Endothelial cell of umbilical vein (primary cell): ENCODE data around the gene DTD1. TPM values are rescaled to one million over a fixed set of nuclear protein-coding genes. Genes with fewer than 3 reads are reported as not detected.

Source experiments
- BruUV-seq: library from RNA; stranded (reverse); fragments of 400-500 nt; replicated peaks from 2 replicates; lab custom pipeline; 2021; lab: Mats Ljungman, UMichigan
- CTCF ChIA-PET: fragments of 300-600, 350-600 bp; sonication (Branson Sonifier 250); formaldehyde crosslinking; loops from one replicate; lab custom pipeline; 2021; ENCODE audit warnings: antibody characterized with exemption, inconsistent platforms; lab: Charles Lee
- POLR2A ChIA-PET: fragments of 300-600, 350-600 bp; sonication (Branson Sonifier 250); formaldehyde crosslinking; loops from one replicate; lab custom pipeline; 2021; ENCODE audit warnings: antibody characterized with exemption, inconsistent platforms; lab: Charles Lee
- DNase-seq: peaks from one replicate; pipeline ENCODE4 v3.0.0-alpha.2; 2011; ENCODE audit warnings: low read depth, low spot score
- FAIRE-seq: peaks from 2 replicates; lab custom pipeline; 2011; peaks lifted over from hg19 to GRCh38; lab: Jason Lieb, UNC
- H2AFZ ChIP-seq: 2 replicates; pipeline ENCODE4 v1.6.0; 2012; ENCODE audit warnings: low read depth, low read length, control low read depth, inconsistent platforms
- H3K27ac ChIP-seq: 2 replicates; pipeline ENCODE4 v1.5.1; 2011; ENCODE audit warnings: low read depth, mild to moderate bottlenecking, control low read depth, low read length, moderate library complexity; ENCODE audit not compliant: insufficient read depth
- H3K27me3 ChIP-seq, 2 experiments: 2 replicates each; pipeline versions ENCODE4 v1.6.0 to v1.6.1; 2011; ENCODE audit warnings: low read length in 2 of 2, mixed read lengths in 1 of 2; ENCODE audit not compliant: control insufficient read depth in 2 of 2, insufficient read depth in 2 of 2
- H3K36me3 ChIP-seq, 2 experiments: 2 replicates in 1 of 2; 3 replicates in 1 of 2; pipeline ENCODE4 v1.5.1; 2011; ENCODE audit warnings: low read length in 2 of 2, mild to moderate bottlenecking in 1 of 2, moderate library complexity in 1 of 2; ENCODE audit not compliant: control insufficient read depth in 2 of 2, insufficient read depth in 2 of 2; ENCODE audit errors: extremely low read depth in 1 of 2
- H3K4me1 ChIP-seq: 3 replicates; pipeline ENCODE4 v1.5.1; 2011; ENCODE audit warnings: mild to moderate bottlenecking, low read length; ENCODE audit not compliant: control insufficient read depth, insufficient read depth; ENCODE audit errors: extremely low read depth
- H3K4me2 ChIP-seq: 2 replicates; pipeline ENCODE4 v1.6.1; 2011; ENCODE audit warnings: low read length, control low read depth, mixed read lengths; ENCODE audit not compliant: insufficient read depth
- H3K4me3 ChIP-seq, 3 experiments: fragments of 200-600 bp in 1 of 3; sonication (generic), shearing (Covaris generic) in 1 of 3; replicated peaks in 1 of 3; 2 replicates each; pipeline ENCODE4 v1.5.1; 2011 to 2016; ENCODE audit warnings: control low read depth in 3 of 3, low read length in 3 of 3, mild to moderate bottlenecking in 2 of 3, inconsistent platforms in 1 of 3, low read depth in 1 of 3, moderate library complexity in 1 of 3; ENCODE audit not compliant: insufficient read depth in 1 of 3
- H3K79me2 ChIP-seq: 2 replicates; pipeline ENCODE4 v1.6.0; 2012; ENCODE audit warnings: low read length, inconsistent platforms; ENCODE audit not compliant: control insufficient read depth, insufficient read depth
- H3K9ac ChIP-seq: replicated peaks from 2 replicates; pipeline ENCODE3; 2011; ENCODE audit warnings: low read length, control low read depth; ENCODE audit not compliant: insufficient read depth; ENCODE audit errors: extremely low read depth
- H3K9me1 ChIP-seq: replicated peaks from 3 replicates; pipeline ENCODE4 v1.6.0; 2011; ENCODE audit warnings: mild to moderate bottlenecking, low read length; ENCODE audit not compliant: control insufficient read depth, insufficient read depth; ENCODE audit errors: extremely low read depth
- H3K9me3 ChIP-seq: replicated peaks from 2 replicates; pipeline ENCODE4 v1.5.1; 2012; ENCODE audit warnings: low read length, inconsistent platforms; ENCODE audit not compliant: control insufficient read depth, insufficient read depth
- H4K20me1 ChIP-seq: replicated peaks from 2 replicates; pipeline ENCODE3; 2011; ENCODE audit warnings: mild to moderate bottlenecking, low read length; ENCODE audit not compliant: control insufficient read depth, insufficient read depth; ENCODE audit errors: extremely low read depth
- CTCF ChIP-seq, 2 donors: IDR thresholded peaks; 1 replicate in 1 of 2; 2 replicates in 1 of 2; pipeline ENCODE4 v1.5.1; 2011; ENCODE audit warnings: low read length in 2 of 2, mild to moderate bottlenecking in 2 of 2, moderate library complexity in 2 of 2, control low read depth in 1 of 2, inconsistent platforms in 1 of 2, low read depth in 1 of 2; ENCODE audit not compliant: insufficient read depth in 1 of 2; ENCODE audit errors: extremely low read depth in 1 of 2
- FOS ChIP-seq: IDR thresholded peaks from 2 replicates; pipeline ENCODE4 v1.6.1; 2011; ENCODE audit warnings: mild to moderate bottlenecking, low read length, moderate library complexity, borderline replicate concordance; ENCODE audit not compliant: insufficient read depth
- GATA2 ChIP-seq: IDR thresholded peaks from 2 replicates; pipeline ENCODE4 v1.7.0; 2011; ENCODE audit warnings: low read depth, mild to moderate bottlenecking, moderate library complexity, mixed read lengths, low read length; ENCODE audit not compliant: insufficient read length, insufficient read depth
- JUN ChIP-seq: IDR thresholded peaks from 2 replicates; pipeline ENCODE4 v1.6.1; 2011; ENCODE audit warnings: borderline replicate concordance, low read depth; ENCODE audit not compliant: insufficient read length, insufficient read depth
- MAX ChIP-seq: IDR thresholded peaks from 2 replicates; pipeline ENCODE4 v1.6.1; 2011; ENCODE audit not compliant: insufficient read depth, insufficient read length
- MYC ChIP-seq: IDR thresholded peaks from one replicate; pipeline ENCODE4 v1.6.1; 2011; ENCODE audit warnings: mild to moderate bottlenecking, low read depth, low read length
- POLR2A ChIP-seq: IDR thresholded peaks from 2 replicates; pipeline ENCODE4 v1.6.1; 2012; ENCODE audit warnings: low read depth, mild to moderate bottlenecking, control low read depth, low read length
- POLR2AphosphoS5 ChIP-seq: IDR thresholded peaks from 2 replicates; pipeline ENCODE4 v1.6.1; 2012; ENCODE audit warnings: low read depth, mild to moderate bottlenecking, control low read depth, low read length, moderate library complexity; ENCODE audit not compliant: insufficient read depth
- dilution Hi-C: fragments of 300-500 bp; cut with MboI; formaldehyde crosslinking; loops from one replicate; pipeline ENCODE4 v1.15.0; 2019; ENCODE audit warnings: low sequenced_read_pairs; ENCODE audit not compliant: extremely low pct_ligation_motif_present
- intact Hi-C: fragments of 100-400 bp; cut with micrococcal nuclease; formaldehyde crosslinking; loops from one replicate; pipeline ENCODE4 v1.10.0; 2022
- polyA plus RNA-seq, 4 experiments: library from polyadenylated mRNA; depleted of rRNA in 3 of 4; stranded (reverse) in 3 of 4; unstranded in 1 of 4; fragments of >200 nt; gene quantifications; 2 replicates each; pipeline versions ENCODE4 v1.2.1 to v1.2.3, GENCODE V29; 2011 to 2012; ENCODE audit warnings: missing spikeins in 1 of 4
- total RNA-seq: library from RNA; stranded (reverse); gene quantifications from 2 replicates; pipeline ENCODE4 v1.2.3, GENCODE V29; 2021

Gene DTD1
- total and polyA plus RNA-seq, 2 donors (not counting 3 experiments of a cell fraction or from before 2014, with no cell fraction given) = 48.2 to 50.8 TPM

GRCh38 chr20:18683839-18684238 is 96.0 kb downstream of the DTD1 start:
- Histone ChIP-seq H3K36me3 (no peaks in the 10 kb centered on the region), H3K4me3 (no peak overlapping the region), H3K4me2 (no peak overlapping the region), H3K9me1 (no peaks in the 10 kb centered on the region), H3K4me1 (no peaks in the 10 kb centered on the region), H3K27ac (no peak overlapping the region), H3K27me3 (no peaks in the 10 kb centered on the region), H2AFZ (no peak overlapping the region), H3K9ac (no peak overlapping the region), H4K20me1 (no peaks in the 10 kb centered on the region), H3K79me2 (no peaks in the 10 kb centered on the region), H3K9me3 (no peaks in the 10 kb centered on the region)
- FAIRE-seq (no peak), DNase-seq (no peak)
- dilution Hi-C loops (no loop called here), intact Hi-C loops (no loop called here)
- no TSS peak for BruUV-seq
- ChIA-PET POLR2A (no interaction called here), CTCF (no interaction called here)
- TF ChIP-seq POLR2AphosphoS5 = no peak
- TF ChIP-seq FOS = no peak
- no peak for TF ChIP-seq POLR2A
- no peak for TF ChIP-seq MAX
- TF ChIP-seq MYC = no peak
- TF ChIP-seq CTCF (IDR thresholded peaks at IDR 0.05; ENCODE audit: extremely low read depth in 1 of 2, insufficient read depth in 1 of 2, low read depth in 1 of 2, low read length in 2 of 2) = no peak
- TF ChIP-seq JUN = no peak
- TF ChIP-seq GATA2 = no peak
